ENCODE measurements around the gene S100A14.

Gene S100A14

GRCh38 chr1:153624965-153625611 is 9.0 kb upstream of the S100A14 start:
- Histone ChIP-seq H2BK12ac (ENCODE audit: low read length) (no peak overlapping the region), H2AK5ac (ENCODE audit: low read depth, low read length) (no peak overlapping the region), H3K9me3 (replicated peaks in 1 of 2; ENCODE audit: control insufficient read depth in 2 of 2, insufficient read depth in 1 of 2, low read depth in 1 of 2, low read length in 2 of 2) (no peaks in the 10 kb centered on the region), H3K27me3 (ENCODE audit: control insufficient read depth in 3 of 3, insufficient read depth in 3 of 3, low read depth in 1 of 3, low read length in 3 of 3) (no peaks in the 10 kb centered on the region), H2BK5ac (ENCODE audit: low read length) (no peak overlapping the region), H3K4me2 (ENCODE audit: insufficient read depth, low read length, poor library complexity, severe bottlenecking) (no peak overlapping the region), H3K9ac (ENCODE audit: low read depth, low read length, poor library complexity) (no peak overlapping the region), H4K8ac (ENCODE audit: low read depth, low read length) (no peak overlapping the region), H3K23ac (ENCODE audit: low read depth, low read length, poor library complexity) (no peak overlapping the region), H3K14ac (ENCODE audit: low read length) (no peak overlapping the region), H4K91ac (ENCODE audit: low read depth, low read length, poor library complexity) (no peak overlapping the region), H2BK15ac (ENCODE audit: low read length) (no peak overlapping the region), H3K27ac (replicated peaks; ENCODE audit: low read length) (no peak overlapping the region), H2BK120ac (ENCODE audit: low read depth, low read length) (no peak overlapping the region), H3K4ac (ENCODE audit: low read length) (no peak overlapping the region), H3K18ac (ENCODE audit: low read length) (no peak overlapping the region), H3K4me1 (ENCODE audit: control insufficient read depth in 2 of 2, insufficient read depth in 1 of 2, low read depth in 1 of 2, low read length in 2 of 2) (peaks cover 12 to 13% of the 10 kb centered on the region in 2 donors), H3K36me3 (replicated peaks in 1 of 2; ENCODE audit: control insufficient read depth in 2 of 2, insufficient read depth in 2 of 2, low read length in 2 of 2) (peaks cover 0 to 35% of the 10 kb centered on the region in 2 donors), H3K4me3 (ENCODE audit: low read length in 2 of 2) (no peak overlapping the region), H3K79me1 (ENCODE audit: low read depth, low read length) (peaks cover 3% of the 10 kb centered on the region), H2AFZ (ENCODE audit: low read length) (no peak overlapping the region)
- WGBS, 2 donors (ENCODE audit: extremely low coverage in 2 of 2, insufficient read length in 2 of 2, insufficient replicate concordance in 1 of 2), result no CpG with 5 or more reads among the region's 10 CpGs
- no peak for DNase-seq (ENCODE audit: low spot score)

GRCh38 chr1:153623101-153623500 is 7.0 kb upstream of the S100A14 start:
- H4K91ac ChIP-seq (ENCODE audit: low read depth, low read length, poor library complexity), result no peak overlapping the region
- no peaks in the 10 kb centered on the region for H3K27me3 ChIP-seq (ENCODE audit: control insufficient read depth in 3 of 3, insufficient read depth in 3 of 3, low read depth in 1 of 3, low read length in 3 of 3)
- DNase-seq (ENCODE audit: low spot score), result no peak
- no peak overlapping the region for H3K4ac ChIP-seq (ENCODE audit: low read length)
- no peak overlapping the region for H3K9ac ChIP-seq (ENCODE audit: low read depth, low read length, poor library complexity)
- H3K23ac ChIP-seq (ENCODE audit: low read depth, low read length, poor library complexity), result no peak overlapping the region
- H3K18ac ChIP-seq (ENCODE audit: low read length), result no peak overlapping the region
- H3K36me3 ChIP-seq (replicated peaks in 1 of 2; ENCODE audit: control insufficient read depth in 2 of 2, insufficient read depth in 2 of 2, low read length in 2 of 2), result peaks cover 4 to 50% of the 10 kb centered on the region in 2 donors
- H3K9me3 ChIP-seq (replicated peaks in 1 of 2; ENCODE audit: control insufficient read depth in 2 of 2, insufficient read depth in 1 of 2, low read depth in 1 of 2, low read length in 2 of 2), result no peaks in the 10 kb centered on the region
- no peak overlapping the region for H2BK120ac ChIP-seq (ENCODE audit: low read depth, low read length)
- no CpG with 5 or more reads among the region's 7 CpGs for WGBS, 2 donors (ENCODE audit: extremely low coverage in 2 of 2, insufficient read length in 2 of 2, insufficient replicate concordance in 1 of 2)
- H3K27ac ChIP-seq (replicated peaks; ENCODE audit: low read length), result no peak overlapping the region
- peaks cover 10 to 11% of the 10 kb centered on the region in 2 donors for H3K4me1 ChIP-seq (ENCODE audit: control insufficient read depth in 2 of 2, insufficient read depth in 1 of 2, low read depth in 1 of 2, low read length in 2 of 2)
- H2AFZ ChIP-seq (ENCODE audit: low read length), result no peak overlapping the region
- H3K79me1 ChIP-seq (ENCODE audit: low read depth, low read length), result peaks cover 3% of the 10 kb centered on the region
- H2BK5ac ChIP-seq (ENCODE audit: low read length), result no peak overlapping the region
- H2BK12ac ChIP-seq (ENCODE audit: low read length), result no peak overlapping the region
- no peak overlapping the region for H2AK5ac ChIP-seq (ENCODE audit: low read depth, low read length)
- no peak overlapping the region for H4K8ac ChIP-seq (ENCODE audit: low read depth, low read length)
- no peak overlapping the region for H2BK15ac ChIP-seq (ENCODE audit: low read length)
- no peak overlapping the region for H3K4me3 ChIP-seq (ENCODE audit: low read length in 2 of 2)
- no peak overlapping the region for H3K14ac ChIP-seq (ENCODE audit: low read length)
- H3K4me2 ChIP-seq (ENCODE audit: insufficient read depth, low read length, poor library complexity, severe bottlenecking), result no peak overlapping the region

GRCh38 chr1:153619171-153619570 is 3.0 kb upstream of the S100A14 start:
- H3K9me3 ChIP-seq (replicated peaks in 1 of 2; ENCODE audit: control insufficient read depth in 2 of 2, insufficient read depth in 1 of 2, low read depth in 1 of 2, low read length in 2 of 2), result no peaks in the 10 kb centered on the region
- no peak overlapping the region for H2BK5ac ChIP-seq (ENCODE audit: low read length)
- H2AK5ac ChIP-seq (ENCODE audit: low read depth, low read length), result no peak overlapping the region
- no CpG with 5 or more reads among the region's 6 CpGs for WGBS, 2 donors (ENCODE audit: extremely low coverage in 2 of 2, insufficient read length in 2 of 2, insufficient replicate concordance in 1 of 2)
- H3K9ac ChIP-seq (ENCODE audit: low read depth, low read length, poor library complexity), result no peak overlapping the region
- H3K23ac ChIP-seq (ENCODE audit: low read depth, low read length, poor library complexity), result no peak overlapping the region
- H4K8ac ChIP-seq (ENCODE audit: low read depth, low read length), result no peak overlapping the region
- H2BK15ac ChIP-seq (ENCODE audit: low read length), result no peak overlapping the region
- no peak overlapping the region for H2BK120ac ChIP-seq (ENCODE audit: low read depth, low read length)
- H3K27ac ChIP-seq (replicated peaks; ENCODE audit: low read length), result no peak overlapping the region
- no peak overlapping the region for H3K4ac ChIP-seq (ENCODE audit: low read length)
- no peak overlapping the region for H2BK12ac ChIP-seq (ENCODE audit: low read length)
- H3K4me2 ChIP-seq (ENCODE audit: insufficient read depth, low read length, poor library complexity, severe bottlenecking), result no peak overlapping the region
- no peak overlapping the region for H2AFZ ChIP-seq (ENCODE audit: low read length)
- H3K18ac ChIP-seq (ENCODE audit: low read length), result no peak overlapping the region
- H3K36me3 ChIP-seq (replicated peaks in 1 of 2; ENCODE audit: control insufficient read depth in 2 of 2, insufficient read depth in 2 of 2, low read length in 2 of 2), result peaks cover 4 to 39% of the 10 kb centered on the region in 2 donors
- no peak overlapping the region for H3K4me3 ChIP-seq (ENCODE audit: low read length in 2 of 2)
- no peak overlapping the region for H3K14ac ChIP-seq (ENCODE audit: low read length)
- no peak overlapping the region for H4K91ac ChIP-seq (ENCODE audit: low read depth, low read length, poor library complexity)
- no peaks in the 10 kb centered on the region for H3K27me3 ChIP-seq (ENCODE audit: control insufficient read depth in 3 of 3, insufficient read depth in 3 of 3, low read depth in 1 of 3, low read length in 3 of 3)
- no peak for DNase-seq (ENCODE audit: low spot score)
- H3K4me1 ChIP-seq (ENCODE audit: control insufficient read depth in 2 of 2, insufficient read depth in 1 of 2, low read depth in 1 of 2, low read length in 2 of 2), result no peaks in the 10 kb centered on the region
- no peaks in the 10 kb centered on the region for H3K79me1 ChIP-seq (ENCODE audit: low read depth, low read length)

GRCh38 chr1:153617663-153618062 is 1.5 kb upstream of the S100A14 start:
- H2BK15ac ChIP-seq (ENCODE audit: low read length), result no peak overlapping the region
- no peak overlapping the region for H3K4me3 ChIP-seq (ENCODE audit: low read length in 2 of 2)
- H3K27ac ChIP-seq (replicated peaks; ENCODE audit: low read length), result no peak overlapping the region
- no peak overlapping the region for H3K4me2 ChIP-seq (ENCODE audit: insufficient read depth, low read length, poor library complexity, severe bottlenecking)
- H3K14ac ChIP-seq (ENCODE audit: low read length), result no peak overlapping the region
- DNase-seq (ENCODE audit: low spot score), result peak; percentile 37
- H4K8ac ChIP-seq (ENCODE audit: low read depth, low read length), result no peak overlapping the region
- no peak overlapping the region for H4K91ac ChIP-seq (ENCODE audit: low read depth, low read length, poor library complexity)
- no CpG with 5 or more reads among the region's 6 CpGs for WGBS, 2 donors (ENCODE audit: extremely low coverage in 2 of 2, insufficient read length in 2 of 2, insufficient replicate concordance in 1 of 2)
- H3K27me3 ChIP-seq (ENCODE audit: control insufficient read depth in 3 of 3, insufficient read depth in 3 of 3, low read depth in 1 of 3, low read length in 3 of 3), result no peaks in the 10 kb centered on the region
- no peak overlapping the region for H3K18ac ChIP-seq (ENCODE audit: low read length)
- no peak overlapping the region for H2AFZ ChIP-seq (ENCODE audit: low read length)
- H3K23ac ChIP-seq (ENCODE audit: low read depth, low read length, poor library complexity), result peak overlapping the region; percentile 83
- no peak overlapping the region for H3K9ac ChIP-seq (ENCODE audit: low read depth, low read length, poor library complexity)
- no peak overlapping the region for H2BK5ac ChIP-seq (ENCODE audit: low read length)
- no peaks in the 10 kb centered on the region for H3K9me3 ChIP-seq (replicated peaks in 1 of 2; ENCODE audit: control insufficient read depth in 2 of 2, insufficient read depth in 1 of 2, low read depth in 1 of 2, low read length in 2 of 2)
- H2BK12ac ChIP-seq (ENCODE audit: low read length), result no peak overlapping the region
- H3K36me3 ChIP-seq (replicated peaks in 1 of 2; ENCODE audit: control insufficient read depth in 2 of 2, insufficient read depth in 2 of 2, low read length in 2 of 2), result peaks cover 4 to 28% of the 10 kb centered on the region in 2 donors
- no peak overlapping the region for H2AK5ac ChIP-seq (ENCODE audit: low read depth, low read length)
- H3K4ac ChIP-seq (ENCODE audit: low read length), result no peak overlapping the region
- H2BK120ac ChIP-seq (ENCODE audit: low read depth, low read length), result no peak overlapping the region
- no peaks in the 10 kb centered on the region for H3K79me1 ChIP-seq (ENCODE audit: low read depth, low read length)
- H3K4me1 ChIP-seq (ENCODE audit: control insufficient read depth in 2 of 2, insufficient read depth in 1 of 2, low read depth in 1 of 2, low read length in 2 of 2), result peaks cover 0 to 3% of the 10 kb centered on the region in 2 donors
